GDM1 (cell line): ENCODE data around the gene COL25A1.
"Not testable (repeated sequence)": the region's sequence is repeated elsewhere in the genome, so short reads cannot be mapped to it uniquely, and the experiment has no call there.

Experiments used
- DNase-seq: peaks from one replicate; lab custom pipeline; 2025; lab: John Stamatoyannopoulos, UW

Gene COL25A1

DNA sequence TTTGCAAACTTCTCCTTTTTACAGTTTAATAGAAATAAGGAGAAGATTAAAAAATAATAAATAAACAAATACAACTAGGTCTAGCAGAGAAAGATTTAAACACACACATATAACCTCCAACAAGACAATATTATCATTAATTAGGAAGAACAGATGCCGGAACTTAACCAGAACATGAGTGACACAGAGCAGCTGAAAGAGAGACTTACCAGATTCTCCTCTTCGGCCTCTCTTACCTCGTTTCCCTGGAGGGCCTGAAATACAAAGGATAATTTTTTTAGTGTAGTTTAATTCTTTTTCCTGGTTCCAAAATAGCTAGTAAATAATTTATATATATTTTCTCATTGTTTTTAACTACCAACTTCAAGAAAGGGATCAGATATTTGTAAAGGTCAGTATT is 252.5 kb downstream of the COL25A1 start:
- DNase-seq, result no peak

DNA sequence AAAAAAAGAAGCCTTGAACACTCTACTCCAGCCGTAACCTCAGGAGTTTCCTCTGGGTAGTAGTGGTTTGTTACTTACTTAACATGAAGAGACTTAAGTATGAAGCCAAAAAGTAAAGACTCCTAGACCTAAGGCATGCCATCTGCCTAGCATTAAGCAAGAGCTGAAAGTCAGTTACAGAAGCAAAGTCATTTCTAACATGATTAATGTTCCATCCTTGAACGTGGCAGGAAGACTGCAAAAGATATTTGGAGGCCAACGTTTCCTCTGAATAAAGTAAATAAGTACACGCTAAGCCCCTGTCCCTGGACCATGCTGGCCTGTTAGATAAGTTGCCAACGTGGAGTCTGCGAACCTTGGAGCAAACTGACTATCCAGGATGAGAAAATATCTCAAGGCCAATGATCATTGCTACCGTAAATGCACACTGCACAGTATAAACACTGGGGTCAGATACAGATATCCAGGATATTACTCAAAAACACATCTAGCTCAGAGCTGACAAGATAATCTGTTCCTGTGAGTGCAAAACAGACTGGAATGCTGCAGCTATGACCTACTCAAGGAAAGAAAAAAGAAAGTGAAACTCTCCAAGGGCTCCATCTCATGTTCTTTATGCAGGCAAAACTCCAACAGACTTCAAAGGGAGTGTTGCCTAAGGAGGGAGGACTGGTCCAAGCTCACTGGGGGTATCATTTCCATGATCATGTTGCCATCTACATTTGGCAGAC is 255.8 kb downstream of the COL25A1 start:
- DNase-seq, result no peak

DNA sequence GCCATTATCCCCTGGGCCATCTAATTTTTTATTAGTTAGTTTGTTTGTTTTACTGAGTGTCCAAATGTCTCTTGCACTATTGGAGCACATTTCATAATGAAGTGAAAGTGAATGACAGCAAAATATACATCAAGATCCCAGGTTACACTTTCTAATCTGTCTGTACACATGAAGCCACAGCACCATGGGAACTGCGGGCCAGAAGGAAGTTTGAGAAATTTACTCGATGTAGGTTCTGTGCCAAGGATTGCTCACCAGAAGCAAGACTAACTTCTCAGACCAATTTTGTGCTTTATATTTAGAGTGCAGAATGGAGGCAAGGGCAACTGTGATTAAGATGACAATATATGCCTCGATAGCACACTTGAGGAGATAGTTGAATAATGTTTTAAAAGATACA is 258.0 kb downstream of the COL25A1 start:
- no peak for DNase-seq

DNA sequence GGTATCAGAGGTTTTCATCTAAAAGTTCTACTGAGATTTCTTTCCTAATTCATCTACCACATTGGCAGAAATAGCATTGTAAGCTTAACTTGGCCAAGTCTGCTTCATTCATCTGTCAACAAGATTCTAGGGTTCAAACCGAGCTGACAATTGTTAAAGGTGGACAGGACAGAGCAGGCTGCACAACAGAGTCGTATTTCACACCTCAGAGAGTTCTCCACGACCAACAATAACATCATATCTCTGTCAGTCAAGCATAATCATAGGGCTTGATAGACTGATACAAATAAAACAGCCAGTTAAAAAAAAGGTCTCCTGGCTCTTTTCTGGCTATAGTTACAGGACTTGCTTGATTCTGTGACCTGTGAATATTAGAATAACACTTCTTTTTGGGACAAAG is 259.2 kb downstream of the COL25A1 start:
- no peak for DNase-seq

DNA sequence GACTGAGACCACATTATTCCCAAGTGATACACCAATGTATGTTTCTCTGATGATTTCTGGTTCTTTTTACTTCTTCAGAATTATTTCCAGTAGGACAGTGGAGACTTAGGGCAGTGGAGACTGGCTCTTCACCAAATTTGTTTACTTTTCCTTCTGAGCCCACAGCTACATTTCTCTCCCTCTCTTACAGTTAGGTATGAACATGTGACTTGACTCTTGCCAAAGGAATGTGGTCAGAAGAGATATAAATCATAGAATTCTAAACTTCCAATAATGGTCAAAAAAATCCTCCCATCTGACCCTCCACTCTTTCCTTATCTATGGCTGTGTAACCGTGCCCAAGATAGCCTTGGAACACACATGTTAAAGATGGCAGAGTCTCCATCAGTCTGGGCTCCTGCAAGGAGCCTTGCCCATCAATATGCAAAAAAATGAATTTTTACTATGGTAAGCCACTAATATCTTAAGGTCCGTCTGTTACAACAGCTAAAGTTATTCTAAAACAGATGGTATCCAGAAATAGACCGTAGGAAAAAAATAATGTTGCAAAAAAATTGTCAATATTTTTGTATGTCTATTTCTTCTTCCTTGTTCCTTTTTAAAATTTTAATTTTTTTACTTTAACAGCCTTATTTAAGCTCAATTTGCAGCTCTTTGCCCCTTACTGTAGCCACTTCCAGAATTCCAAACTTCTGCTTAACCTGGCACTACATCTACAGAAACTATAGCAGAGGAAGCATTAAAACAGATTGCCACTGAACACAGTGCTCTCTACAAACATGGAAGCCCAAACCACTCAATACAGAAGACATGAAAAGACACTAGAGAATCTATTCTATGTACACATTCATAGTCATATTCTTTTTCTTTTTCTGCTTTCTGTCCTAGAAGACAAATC is 260.7 kb downstream of the COL25A1 start:
- no peak for DNase-seq

DNA sequence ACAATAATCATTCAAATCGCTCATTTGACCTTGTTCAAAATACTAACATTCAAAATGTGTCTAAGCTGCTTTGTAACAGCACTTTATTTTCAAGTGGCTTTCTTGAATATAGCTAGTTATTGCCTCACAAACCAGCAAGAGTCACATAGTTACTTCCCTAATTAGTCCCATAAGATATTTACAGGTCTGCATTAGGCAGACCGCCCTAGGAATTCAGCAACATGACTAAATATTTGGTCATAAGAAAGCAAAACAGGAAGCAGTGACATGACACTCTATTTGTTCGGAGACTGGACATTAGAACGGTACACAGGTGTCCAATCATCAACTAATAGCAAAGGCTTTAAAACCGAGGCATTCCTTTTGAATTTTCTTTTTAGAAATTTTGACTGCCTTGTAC is 262.0 kb downstream of the COL25A1 start:
- DNase-seq, result no peak

DNA sequence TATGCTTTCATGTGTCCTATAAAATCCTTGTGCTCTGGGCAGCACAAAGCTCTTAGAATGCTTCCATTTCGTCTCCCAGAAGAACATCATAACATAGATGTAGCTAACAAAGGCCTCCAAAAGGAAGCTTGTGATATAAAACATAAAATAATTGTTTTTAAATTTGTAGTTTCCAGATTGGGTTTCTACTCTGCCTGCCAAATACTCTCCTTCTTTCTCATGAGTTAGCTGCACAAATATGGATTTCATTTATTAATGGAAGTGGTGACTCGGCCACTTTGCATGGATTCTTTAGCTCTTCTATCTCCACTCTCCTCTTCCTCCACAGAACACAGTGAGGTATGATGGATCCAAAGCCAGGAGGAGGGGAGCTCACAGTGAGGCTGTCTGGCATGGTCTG is 265.4 kb downstream of the COL25A1 start:
- DNase-seq, result no peak

DNA sequence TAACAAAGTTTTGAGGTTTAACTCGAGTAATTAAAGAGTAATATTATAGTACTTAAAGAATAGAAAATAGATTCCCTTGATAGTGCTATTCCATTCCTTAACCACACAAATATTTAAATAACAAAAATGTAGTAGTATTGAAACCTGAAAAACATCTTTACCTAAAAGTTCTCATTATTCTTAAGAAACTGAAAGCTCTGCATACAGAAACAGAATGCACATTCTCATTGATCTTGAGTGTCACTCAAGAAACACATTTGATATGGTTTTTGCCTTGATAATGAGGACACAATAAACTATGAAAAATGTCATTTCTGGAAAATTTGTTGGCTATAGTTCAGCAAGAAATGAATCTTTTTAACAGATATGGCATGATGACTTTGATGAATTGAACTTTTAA is 268.5 kb downstream of the COL25A1 start:
- DNase-seq, result no peak

DNA sequence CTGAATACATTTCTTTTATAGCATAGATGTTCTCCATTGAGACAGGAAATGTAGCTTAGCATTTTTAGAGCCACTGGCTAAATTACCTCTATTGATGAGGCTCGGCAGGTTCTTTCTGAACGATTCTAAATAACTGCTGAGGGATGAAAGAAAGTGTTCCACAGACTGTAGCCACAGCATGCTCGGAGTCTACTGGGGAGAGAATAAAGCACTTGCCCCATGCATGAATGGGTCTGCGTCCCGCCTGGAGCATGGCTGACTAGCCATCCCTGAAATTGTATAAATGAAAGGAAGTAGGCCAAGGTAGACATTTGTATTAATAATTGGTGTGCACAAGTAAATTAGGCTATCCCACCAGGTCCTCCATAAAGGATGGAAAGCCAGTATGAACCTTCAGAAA is 269.8 kb downstream of the COL25A1 start:
- no peak for DNase-seq

DNA sequence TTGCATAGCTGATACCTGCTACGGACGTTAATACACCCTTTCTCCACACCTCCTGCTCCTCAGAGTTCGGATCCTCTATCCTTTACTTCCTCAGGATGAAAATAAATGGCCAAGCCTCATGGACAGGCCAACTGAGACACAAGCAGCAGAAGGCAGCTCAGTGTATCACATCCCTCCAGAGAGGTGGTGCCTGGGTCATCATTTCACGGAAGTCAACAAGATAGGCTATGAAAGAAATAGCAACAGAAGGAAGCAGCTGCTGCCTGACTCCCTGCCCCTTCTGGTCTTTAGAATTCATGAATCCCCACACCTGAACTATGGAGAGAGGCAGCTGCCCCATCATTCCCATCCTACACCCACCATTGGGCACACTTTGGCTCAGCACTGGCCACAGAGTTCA is 272.5 kb downstream of the COL25A1 start:
- no peak for DNase-seq

DNA sequence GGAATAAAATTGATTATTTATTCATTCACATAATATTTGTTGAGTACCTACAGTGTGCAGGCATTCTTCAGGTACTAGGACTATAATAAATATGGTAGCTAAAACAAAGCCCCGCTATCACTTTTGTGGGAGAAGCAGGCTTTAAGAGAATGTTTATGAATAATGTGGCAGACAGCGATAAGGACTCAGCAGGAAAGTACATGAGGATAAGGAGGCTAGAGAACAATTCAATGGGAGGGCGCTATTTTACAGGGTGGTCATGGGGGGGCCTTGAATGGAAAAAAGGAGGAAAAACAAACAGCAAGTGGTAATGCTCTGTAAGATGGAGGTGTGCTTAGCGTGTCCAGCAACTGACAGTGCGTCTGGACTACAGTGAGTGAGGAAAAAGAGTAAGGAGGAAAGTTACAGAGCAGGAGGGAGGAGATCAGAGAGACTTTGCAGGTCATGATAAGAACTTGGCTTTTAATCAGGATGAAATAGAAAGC is 275.4 kb downstream of the COL25A1 start:
- DNase-seq, result no peak

DNA sequence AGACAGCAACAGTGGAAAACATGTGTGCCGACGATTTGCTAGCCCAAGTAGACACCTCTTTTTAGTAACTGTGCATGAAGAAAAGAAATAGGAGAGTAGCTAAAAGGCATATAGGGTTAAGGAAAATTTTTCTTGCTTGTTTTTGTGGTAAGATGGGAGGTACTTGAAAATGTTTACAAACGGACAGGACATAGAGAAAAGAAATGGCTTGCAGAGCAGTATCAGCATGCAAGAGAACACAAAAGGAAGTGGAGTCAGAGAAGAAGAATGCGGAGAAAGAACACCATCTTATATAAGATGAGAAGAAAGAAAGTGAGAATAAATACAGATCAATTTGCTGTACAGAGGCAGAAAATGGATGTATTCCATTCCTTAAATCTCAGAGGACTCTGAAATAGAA is 275.9 kb downstream of the COL25A1 start:
- DNase-seq, result no peak

DNA sequence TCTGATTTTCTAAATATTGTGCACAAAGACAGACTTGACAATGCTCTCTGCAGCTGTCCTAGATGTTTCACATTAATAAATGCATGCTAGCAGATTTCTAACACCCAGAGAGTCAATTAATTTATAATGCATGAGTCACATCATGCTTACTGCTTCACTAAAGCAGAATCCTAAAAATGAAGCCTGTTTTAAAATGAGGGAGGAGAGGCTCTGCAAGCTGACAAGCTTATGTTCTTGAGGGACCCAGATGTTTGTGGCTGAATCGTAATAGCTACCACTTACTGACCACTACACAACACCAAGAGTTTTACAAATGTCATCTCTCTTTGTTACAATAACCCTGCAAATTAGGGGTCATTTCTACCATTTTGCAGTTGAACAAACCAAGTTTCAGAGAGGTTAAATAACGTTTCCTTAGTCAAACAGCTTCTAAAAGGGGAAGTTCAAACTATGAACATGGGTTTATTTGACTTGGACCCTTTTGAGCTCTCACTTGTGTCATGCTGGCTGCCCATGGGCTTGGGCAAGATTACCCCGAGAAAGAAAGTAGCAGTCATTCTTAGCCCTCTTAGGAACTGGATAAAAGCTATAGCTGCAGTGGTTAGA is 276.9 kb downstream of the COL25A1 start:
- no peak for DNase-seq

DNA sequence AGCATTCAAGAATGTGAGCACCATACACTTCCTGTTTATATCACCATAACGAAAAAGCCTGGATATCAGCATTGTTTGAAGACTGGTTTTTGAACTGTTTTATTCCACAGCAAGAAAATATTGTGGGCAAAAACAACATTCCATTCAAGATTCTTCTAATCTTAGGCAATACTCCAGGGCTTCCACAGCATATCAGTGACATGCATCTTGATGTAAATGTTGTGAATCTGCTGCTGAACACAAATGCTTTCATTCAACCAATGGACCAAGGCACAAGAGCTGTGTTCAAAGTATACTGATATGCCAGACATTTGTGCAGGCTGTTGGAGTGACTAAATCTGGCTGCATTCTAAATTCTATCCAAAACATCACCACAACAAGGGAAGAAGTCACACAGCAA is 279.5 kb downstream of the COL25A1 start:
- no peak for DNase-seq

DNA sequence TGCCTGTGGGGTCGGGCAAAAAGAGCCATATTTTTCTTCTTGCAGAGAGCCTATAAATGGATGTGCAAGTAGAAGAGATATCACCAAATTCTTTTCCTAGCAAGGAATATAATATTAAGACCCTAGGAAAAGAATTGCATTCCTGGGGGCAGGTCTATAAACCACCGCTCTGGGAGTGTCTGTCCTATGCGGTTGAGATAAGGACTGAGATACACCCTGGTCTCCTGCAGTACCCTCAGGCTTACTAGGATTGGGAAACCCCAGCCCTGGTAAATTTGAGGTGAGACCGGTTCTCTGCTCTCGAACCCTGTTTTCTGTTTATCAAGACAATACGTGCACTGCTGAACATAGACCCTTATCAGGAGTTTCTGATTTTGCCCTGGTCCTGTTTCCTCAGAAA is 280.8 kb downstream of the COL25A1 start:
- not testable (repeated sequence) for DNase-seq

DNA sequence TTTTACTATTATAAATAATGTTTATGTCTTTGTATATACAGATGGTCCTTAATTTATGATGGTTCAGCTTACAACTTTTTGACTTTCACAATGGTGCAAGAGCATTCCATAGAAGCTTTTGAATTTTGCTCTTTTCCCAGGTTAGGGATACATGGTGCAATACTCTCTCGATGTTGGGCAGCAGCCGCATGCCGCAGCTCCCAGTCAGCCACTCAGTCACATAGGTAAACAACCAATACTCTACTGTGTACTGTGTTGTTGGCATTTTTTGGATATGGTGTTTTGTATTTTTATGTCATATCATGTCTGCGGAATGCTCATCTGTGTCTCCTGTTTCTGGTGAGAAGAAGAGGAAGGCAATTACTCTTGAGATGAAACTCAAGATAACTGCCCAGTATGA is 281.6 kb downstream of the COL25A1 start:
- DNase-seq, result no peak

DNA sequence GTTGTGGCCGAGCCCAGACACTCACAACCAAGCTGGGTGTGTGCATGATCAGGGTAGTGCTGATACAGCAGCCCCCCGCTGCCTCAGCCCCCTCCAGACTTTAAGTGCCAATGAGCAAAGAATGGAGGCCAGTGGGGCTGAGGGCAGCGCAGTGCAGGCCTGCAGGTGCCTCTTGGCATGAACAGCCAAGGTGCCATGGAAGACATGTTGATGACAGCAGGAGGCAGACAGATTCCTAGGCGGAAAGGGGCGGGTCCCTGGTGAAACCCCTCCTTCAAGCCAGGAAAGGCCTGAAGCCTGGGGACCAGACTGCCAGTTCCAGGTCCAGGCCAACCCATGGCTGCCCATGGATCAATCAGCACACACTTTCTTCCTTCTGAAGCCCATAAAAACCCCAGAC is 286.3 kb downstream of the COL25A1 start:
- no peak for DNase-seq

DNA sequence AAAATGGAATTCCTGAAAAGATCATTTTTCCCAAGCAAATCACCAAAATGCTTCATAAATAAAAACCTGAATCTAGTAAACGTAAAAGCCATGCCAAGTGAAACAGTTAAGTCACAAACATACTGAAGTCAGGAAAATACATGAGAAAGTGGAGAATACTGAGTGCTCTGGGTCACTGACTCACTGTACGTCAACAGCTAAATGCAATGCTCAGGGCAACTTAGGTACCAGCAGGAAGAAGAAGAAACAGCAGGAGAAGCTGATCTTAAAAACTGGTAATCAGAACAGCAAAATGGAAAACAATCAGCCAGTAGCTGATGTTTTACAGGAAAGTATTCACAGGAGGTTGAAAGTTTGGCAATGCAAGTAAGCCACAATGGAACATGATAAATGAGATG is 287.0 kb downstream of the COL25A1 start:
- DNase-seq, result no peak

DNA sequence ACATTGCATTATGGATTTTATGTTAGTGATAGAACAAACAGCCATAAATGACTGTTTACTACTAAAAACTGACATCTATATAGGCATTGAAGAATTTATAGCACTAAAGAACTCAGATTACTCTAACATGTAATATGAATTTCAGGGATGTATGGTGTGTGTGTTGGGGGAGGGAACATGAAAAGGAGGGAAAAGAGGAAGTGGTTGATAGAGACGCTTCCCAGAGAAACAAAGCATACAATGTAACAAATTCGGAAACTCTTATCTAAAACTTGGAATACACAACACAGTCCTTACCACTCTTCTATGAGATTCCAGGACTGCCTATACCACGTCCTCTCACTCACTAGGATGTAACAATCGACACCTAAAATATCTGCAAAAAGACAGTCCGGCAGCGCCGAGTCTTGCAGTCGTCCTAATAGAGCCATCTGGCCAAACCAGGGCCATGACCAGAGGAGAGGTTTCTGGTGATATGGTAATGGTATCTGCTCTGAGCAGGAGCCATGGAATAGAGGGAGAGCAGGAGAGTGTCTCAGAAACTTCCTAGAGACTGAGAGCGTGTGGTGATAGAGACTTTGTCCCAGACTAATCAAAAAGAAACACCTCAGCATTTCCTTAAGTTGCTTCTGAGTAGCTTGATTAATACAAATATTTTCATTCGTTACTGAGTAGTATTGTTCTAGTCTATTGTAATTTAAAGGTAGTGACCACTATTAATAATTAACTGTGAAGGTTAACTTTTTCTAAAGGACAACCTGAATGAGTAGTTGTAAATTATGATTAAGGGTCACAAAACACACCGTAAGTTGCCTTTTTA is 287.7 kb downstream of the COL25A1 start:
- DNase-seq, result no peak

DNA sequence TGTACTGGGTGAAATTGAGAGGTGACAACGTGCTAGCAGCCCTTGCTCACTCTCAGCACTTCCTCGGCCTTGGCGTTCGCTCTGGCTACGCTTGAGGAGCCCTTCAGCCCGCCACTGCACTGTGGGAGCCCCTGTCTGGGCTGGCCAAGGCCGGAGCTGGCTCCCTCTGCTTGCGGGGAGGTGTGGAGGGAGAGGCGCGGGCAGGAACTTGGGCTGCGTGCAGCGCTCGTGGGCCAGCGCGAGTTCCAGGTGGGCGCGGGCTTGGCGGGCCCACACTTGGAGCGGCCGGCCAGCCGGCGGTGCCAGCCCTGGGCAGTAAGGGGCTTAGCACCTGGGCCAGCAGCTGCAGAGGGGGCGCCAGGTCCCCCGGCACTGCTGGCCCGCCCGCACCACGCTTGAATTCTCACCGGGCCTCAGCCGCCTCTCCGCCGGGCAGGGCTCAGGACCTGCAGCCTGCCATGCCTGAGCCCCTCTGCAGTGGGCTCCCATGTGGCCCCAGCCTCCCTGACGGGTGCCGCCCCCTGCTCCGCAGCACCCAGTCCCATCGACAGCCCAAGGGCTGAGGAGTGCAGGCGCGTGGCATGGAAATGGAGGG is 290.1 kb downstream of the COL25A1 start:
- DNase-seq, result no peak

DNA sequence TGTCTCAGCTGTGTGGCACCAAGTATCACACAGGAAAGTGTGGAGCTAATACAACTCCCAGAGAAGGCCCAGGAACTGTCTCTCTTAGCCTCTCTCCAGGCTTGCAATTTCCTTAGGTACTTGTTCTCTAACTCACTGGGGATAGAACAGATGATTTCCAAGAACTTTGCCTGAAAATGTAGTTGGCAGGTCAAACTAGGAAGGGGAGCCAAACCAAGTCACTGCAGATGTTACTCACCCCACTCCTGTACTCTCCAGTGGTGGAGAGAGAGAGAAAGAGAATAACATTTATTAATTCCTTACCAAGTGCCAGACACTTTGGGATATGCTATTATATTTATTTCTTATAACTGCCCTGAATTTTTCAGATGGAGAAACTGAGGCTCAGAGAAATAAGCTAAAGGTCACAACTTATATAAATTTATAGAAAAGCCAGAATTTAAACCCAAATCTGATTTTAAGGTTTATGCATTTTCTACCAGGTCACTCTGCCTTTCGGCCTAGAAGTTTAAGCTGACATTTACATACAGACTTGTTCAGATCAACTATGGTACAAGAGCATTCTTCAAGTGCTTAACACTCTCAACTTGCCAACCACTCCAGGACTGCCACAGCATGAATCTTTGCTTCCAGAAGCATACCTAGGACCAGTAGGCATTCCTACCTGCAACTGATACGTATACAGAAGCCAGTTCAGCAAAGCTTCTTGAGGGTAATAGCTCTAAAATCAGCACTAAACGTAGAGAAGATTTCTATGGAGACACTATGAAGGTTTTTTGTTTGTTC is 291.0 kb downstream of the COL25A1 start:
- DNase-seq, result no peak
